IMR-90 (cell line): ENCODE results near the gene TMEM212. TPM values are rescaled to one million over a fixed set of nuclear protein-coding genes. Genes with fewer than 3 reads are reported as not detected.

ENCODE experiments used
- ATAC-seq: fragments of 200-7000 bp; cut with Tn5 transposase; 2 replicates; pipeline ENCODE4 v1.9.1; 2020; ENCODE audit warnings: low read depth, mild to moderate bottlenecking, moderate library complexity
- BruUV-seq: library from RNA; stranded (reverse); fragments of 400-500 nt; replicated peaks from 2 replicates; lab custom pipeline; 2021; lab: Mats Ljungman, UMichigan
- CTCF ChIA-PET: fragments of 300-600 bp; formaldehyde crosslinking; extraction: SDS; loops from one replicate; lab custom pipeline; 2021; ENCODE audit warnings: antibody characterized with exemption; lab: Yijun Ruan, JAX
- POLR2A ChIA-PET: fragments of 300-600 bp; sonication (Branson Sonifier 250); formaldehyde crosslinking; loops from one replicate; lab custom pipeline; 2022; ENCODE audit warnings: antibody characterized with exemption; ENCODE audit not compliant: unreplicated experiment; lab: Charles Lee
- DNase-seq: peaks from one replicate; pipeline ENCODE4 v3.0.0; 2013
- H2AFZ ChIP-seq: replicated peaks from 2 replicates; pipeline ENCODE3; 2013; ENCODE audit warnings: low read length, mild to moderate bottlenecking; ENCODE audit not compliant: poor library complexity
- H2AK5ac ChIP-seq: 2 replicates; pipeline ENCODE4 v1.6.1; 2013; ENCODE audit warnings: low read depth, low read length, inconsistent platforms
- H2AK9ac ChIP-seq: replicated peaks from 2 replicates; pipeline ENCODE3; 2013; ENCODE audit warnings: mild to moderate bottlenecking, low read depth, low read length, moderate library complexity; ENCODE audit not compliant: poor library complexity
- H2BK120ac ChIP-seq: 2 replicates; pipeline ENCODE4 v1.6.1; 2013; ENCODE audit warnings: low read depth, low read length, inconsistent platforms
- H2BK15ac ChIP-seq: 3 replicates; pipeline ENCODE4 v1.6.1; 2013; ENCODE audit warnings: low read depth, low read length, inconsistent platforms
- H2BK20ac ChIP-seq: 2 replicates; pipeline ENCODE4 v1.6.1; 2013; ENCODE audit warnings: low read depth, mild to moderate bottlenecking, inconsistent platforms, low read length, moderate library complexity
- H2BK5ac ChIP-seq: 2 replicates; pipeline ENCODE4 v1.6.1; 2013; ENCODE audit warnings: mild to moderate bottlenecking, low read depth, low read length, inconsistent platforms; ENCODE audit not compliant: poor library complexity, severe bottlenecking
- H3K14ac ChIP-seq: replicated peaks from 2 replicates; pipeline ENCODE4 v1.6.1; 2013; ENCODE audit warnings: low read depth, low read length, inconsistent platforms
- H3K18ac ChIP-seq: 2 replicates; pipeline ENCODE4 v1.6.1; 2013; ENCODE audit warnings: low read depth, low read length, control low read depth
- H3K23ac ChIP-seq: 2 replicates; pipeline ENCODE4 v1.6.1; 2013; ENCODE audit warnings: low read depth, low read length, inconsistent platforms
- H3K27ac ChIP-seq: 2 replicates; pipeline ENCODE4 v1.5.1; 2013; ENCODE audit warnings: mild to moderate bottlenecking, control low read depth, low read length; ENCODE audit not compliant: insufficient read depth
- H3K27me3 ChIP-seq: 2 replicates; pipeline ENCODE4 v1.6.1; 2013; ENCODE audit warnings: low read length; ENCODE audit not compliant: control insufficient read depth, insufficient read depth
- H3K36me3 ChIP-seq: 2 replicates; pipeline ENCODE4 v1.6.1; 2013; ENCODE audit warnings: low read length, mixed read lengths; ENCODE audit not compliant: control insufficient read depth, insufficient read depth
- H3K4ac ChIP-seq: 2 replicates; pipeline ENCODE4 v1.6.1; 2013; ENCODE audit warnings: low read depth, low read length, inconsistent platforms
- H3K4me1 ChIP-seq: 2 replicates; pipeline ENCODE4 v1.6.1; 2013; ENCODE audit warnings: low read length, mixed read lengths; ENCODE audit not compliant: control insufficient read depth, insufficient read depth
- H3K4me2 ChIP-seq: 2 replicates; pipeline ENCODE4 v1.6.1; 2013; ENCODE audit warnings: low read depth, mild to moderate bottlenecking, control low read depth, low read length, moderate library complexity
- H3K4me3 ChIP-seq: 2 replicates; pipeline ENCODE4 v1.5.1; 2013; ENCODE audit warnings: low read depth, mild to moderate bottlenecking, control low read depth, low read length, moderate library complexity; ENCODE audit not compliant: insufficient read depth
- H3K56ac ChIP-seq: 2 replicates; pipeline ENCODE4 v1.6.1; 2013; ENCODE audit warnings: low read length, inconsistent platforms; ENCODE audit not compliant: insufficient read depth; ENCODE audit errors: extremely low read depth
- H3K79me1 ChIP-seq, 2 experiments: 2 replicates each; pipeline ENCODE4 v1.6.1; 2013; ENCODE audit warnings: low read length in 2 of 2, inconsistent platforms in 1 of 2, low read depth in 1 of 2
- H3K9ac ChIP-seq: 2 replicates; pipeline ENCODE4 v1.6.1; 2013; ENCODE audit warnings: low read depth, low read length, control low read depth
- H3K9me1 ChIP-seq: 2 replicates; pipeline ENCODE4 v1.6.1; 2013; ENCODE audit warnings: low read length, inconsistent platforms; ENCODE audit not compliant: insufficient read depth
- H3K9me3 ChIP-seq: 2 replicates; pipeline ENCODE4 v1.6.1; 2013; ENCODE audit warnings: low read length; ENCODE audit not compliant: control insufficient read depth, insufficient read depth
- H4K20me1 ChIP-seq: 2 replicates; pipeline ENCODE4 v1.6.1; 2013; ENCODE audit warnings: low read length, inconsistent platforms; ENCODE audit not compliant: insufficient read depth
- H4K5ac ChIP-seq: 2 replicates; pipeline ENCODE4 v1.6.1; 2013; ENCODE audit warnings: mild to moderate bottlenecking, low read depth, low read length, control low read depth
- H4K8ac ChIP-seq, 2 experiments: 2 replicates each; pipeline ENCODE4 v1.6.1; 2013; ENCODE audit warnings: low read depth in 2 of 2, low read length in 2 of 2, control low read depth in 1 of 2, inconsistent platforms in 1 of 2
- H4K91ac ChIP-seq: 2 replicates; pipeline ENCODE4 v1.6.1; 2013; ENCODE audit warnings: low read depth, low read length, inconsistent platforms; ENCODE audit not compliant: insufficient read depth
- BHLHE40 ChIP-seq: fragments of 150-350 bp; IDR thresholded peaks from 2 replicates; pipeline ENCODE4 v1.6.1; 2016; ENCODE audit warnings: mild to moderate bottlenecking, low read depth, low read length
- MAZ ChIP-seq: IDR thresholded peaks from 2 replicates; pipeline ENCODE4 v1.6.1; 2012; ENCODE audit warnings: low read depth, mild to moderate bottlenecking, low read length, improper control_type of control experiment, moderate library complexity, borderline replicate concordance
- WGBS, 2 experiments: methylation state at CpG; one replicate each; pipeline versions ENCODE4 v1.1.5 to v1.1.7; 2013; ENCODE audit warnings: missing lambda C conversion rate in 2 of 2; ENCODE audit not compliant: insufficient read length in 1 of 2; ENCODE audit errors: extremely low coverage in 2 of 2; 5-methylcytosine and 5-hydroxymethylcytosine counted together
- dilution Hi-C: fragments of 300-500 bp; cut with HindIII; formaldehyde crosslinking; loops from one replicate; pipeline ENCODE4 v1.14.3; 2018; ENCODE audit warnings: low sequenced_read_pairs; ENCODE audit not compliant: unreplicated experiment
- in situ Hi-C: fragments of 300-500 bp; cut with MboI; formaldehyde crosslinking; loops from 3 replicates; pipeline ENCODE4 v1.14.3; 2019; ENCODE audit warnings: low sequenced_read_pairs, inconsistent platforms, mixed read lengths
- intact Hi-C: fragments of 100-400 bp; cut with micrococcal nuclease; formaldehyde crosslinking; loops from 2 replicates; pipeline ENCODE4 v1.10.0; 2022
- polyA plus RNA-seq, 3 experiments: library from polyadenylated mRNA; depleted of rRNA; stranded (reverse); fragments of >200 nt; gene quantifications; 2 replicates each; pipeline ENCODE4 v1.2.3, GENCODE V29; 2012; ENCODE audit warnings: low replicate concordance in 1 of 3
- total RNA-seq: library from RNA; depleted of rRNA; stranded (reverse); fragments of >200 nt; gene quantifications from 2 replicates; pipeline ENCODE4 v1.2.3, GENCODE V29; 2012

The TMEM212 gene
- total and polyA plus RNA-seq, 2 of the 4 experiments (the other 2 are of a cell fraction) = not detected

DNA sequence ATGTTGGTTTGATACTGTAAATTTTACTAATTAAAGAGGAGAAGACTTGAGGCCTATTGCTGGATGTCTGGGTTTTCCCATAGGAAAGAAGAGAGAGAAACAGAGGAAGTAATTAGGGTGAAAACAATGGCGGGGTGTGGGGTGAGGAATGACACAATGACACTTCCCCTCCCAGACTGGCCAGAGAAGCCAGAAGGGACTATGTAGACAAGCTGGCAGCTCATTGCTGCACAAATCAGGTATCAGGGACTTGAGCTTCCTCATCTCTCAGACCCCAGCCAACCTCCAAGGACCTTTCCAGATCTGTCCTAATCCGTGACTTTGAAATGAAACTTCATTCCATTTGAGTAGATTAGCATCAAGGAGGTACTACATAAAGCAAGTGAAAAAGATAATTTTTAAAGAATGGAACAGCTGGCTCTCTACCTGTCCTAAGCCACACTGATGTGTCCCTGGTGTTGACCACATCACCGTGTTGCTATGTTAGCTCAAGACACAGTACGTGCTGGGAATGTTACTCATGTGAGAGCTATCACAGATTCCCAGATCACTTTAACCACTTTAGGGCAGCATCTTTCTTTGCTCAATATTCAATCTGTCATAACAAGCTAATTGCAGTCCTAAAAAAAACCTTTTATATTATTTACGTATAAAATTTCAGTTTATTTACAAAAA is 22.2 kb downstream of the TMEM212 start:
- Histone ChIP-seq H3K79me1 (no peaks in the 10 kb centered on the region), H3K18ac (peak overlapping the region; percentile 70; the same call in 1 of the 2 replicates), H4K5ac (peak overlapping the region; percentile 49; the same call in 1 of the 2 replicates), H4K91ac (no peak overlapping the region), H3K9me1 (peaks cover 6% of the 10 kb centered on the region), H3K23ac (peak overlapping the region; percentile 80; the same call in 1 of the 2 replicates), H2BK120ac (peak overlapping the region; percentile 4), H2BK15ac (peak overlapping the region; percentile 12; the same call in 2 of the 3 replicates), H3K4me1 (peaks cover 12% of the 10 kb centered on the region), H2AK5ac (peak overlapping the region; percentile 92), H2BK20ac (peak overlapping the region; percentile 2; the same call in 1 of the 2 replicates), H3K36me3 (no peaks in the 10 kb centered on the region), H3K4me3 (no peak overlapping the region), H3K4ac (peak overlapping the region; percentile 84), H3K27me3 (no peaks in the 10 kb centered on the region), H3K9ac (no peak overlapping the region), H2AK9ac (no peak overlapping the region), H3K14ac (0 out of 2 replicates have a peak overlapping the region, but pooled peaks have one; percentile 46), H3K27ac (no peak overlapping the region), H3K4me2 (no peak overlapping the region), H3K9me3 (no peaks in the 10 kb centered on the region), H4K20me1 (no peaks in the 10 kb centered on the region), H2AFZ (no peak overlapping the region), H2BK5ac (no peak overlapping the region), H3K56ac (no peak overlapping the region), H4K8ac (peak overlapping the region in 1 of 2 experiments; percentile 52; a peak in 1 of 4 replicates)
- BruUV-seq = no TSS peak
- dilution Hi-C loops (no loop called here), intact Hi-C loops (no loop called here), in situ Hi-C loops (no loop called here)
- TF ChIP-seq BHLHE40 (0 out of 2 replicates have a peak, but pooled peaks have one; percentile 8), MAZ (no peak)
- WGBS, 2 experiments = 80 to 100% methylated on average over 1 of the region's 5 CpGs
- DNase-seq = no peak
- POLR2A ChIA-PET = no interaction called here
- CTCF ChIA-PET = interaction anchor here (0.6 kb wide), 1 partner anchor 138 kb away, joined by 3 read pairs; no protein-coding TSS in a partner anchor
- ATAC-seq = no peak
